Smooth muscle cell (in vitro differentiated cells): Measurements from ENCODE around the gene ADM5. TPM values are rescaled to one million over a fixed set of nuclear protein-coding genes. Genes with fewer than 3 reads are reported as not detected.

Experiments used
- DNase-seq: peaks from one replicate; lab custom pipeline; 2025; ENCODE audit not compliant: unreplicated experiment; lab: John Stamatoyannopoulos, UW
- H2AFZ ChIP-seq: fragments of 200-600 bp; sonication (generic); 2 replicates; pipeline ENCODE4 v1.6.0; 2016; ENCODE audit warnings: antibody characterized with exemption, low read depth, mild to moderate bottlenecking
- H3F3A ChIP-seq: fragments of 200-600 bp; sonication (generic); 2 replicates; pipeline ENCODE4 v1.6.0; 2017; ENCODE audit warnings: antibody characterized with exemption, low read depth
- H3K27ac ChIP-seq: fragments of 200-600 bp; sonication (generic); 2 replicates; pipeline ENCODE4 v1.5.1; 2016; ENCODE audit warnings: low read depth, mild to moderate bottlenecking
- H3K27me3 ChIP-seq: fragments of 200-600 bp; sonication (generic); 2 replicates; pipeline ENCODE4 v1.6.1; 2016; ENCODE audit warnings: low read depth, mild to moderate bottlenecking
- H3K36me3 ChIP-seq: fragments of 200-600 bp; sonication (generic); 2 replicates; pipeline ENCODE4 v1.5.1; 2016; ENCODE audit warnings: low read depth
- H3K4me1 ChIP-seq: fragments of 200-600 bp; sonication (generic); 2 replicates; pipeline ENCODE4 v1.5.1; 2016; ENCODE audit warnings: low read depth
- H3K4me2 ChIP-seq: fragments of 200-600 bp; sonication (generic); 2 replicates; pipeline ENCODE4 v1.6.0; 2016; ENCODE audit warnings: mild to moderate bottlenecking
- H3K4me3 ChIP-seq: fragments of 200-600 bp; sonication (generic); 2 replicates; pipeline ENCODE4 v1.5.1; 2016; ENCODE audit warnings: mild to moderate bottlenecking
- H3K79me2 ChIP-seq: fragments of 200-600 bp; sonication (generic); 2 replicates; pipeline ENCODE4 v1.6.0; 2016; ENCODE audit warnings: low read depth, mild to moderate bottlenecking
- H3K9ac ChIP-seq: fragments of 200-600 bp; sonication (generic); 2 replicates; pipeline ENCODE4 v1.6.0; 2016; ENCODE audit warnings: low read depth
- H3K9me3 ChIP-seq: fragments of 200-600 bp; sonication (generic); replicated peaks from 2 replicates; pipeline ENCODE4 v1.5.1; 2016; ENCODE audit warnings: low read depth
- H4K20me1 ChIP-seq: fragments of 200-600 bp; sonication (generic); 2 replicates; pipeline ENCODE4 v1.6.0; 2016; ENCODE audit warnings: low read depth
- CTCF ChIP-seq: fragments of 200-600 bp; sonication (generic); IDR thresholded peaks from 2 replicates; pipeline ENCODE4 v1.5.1; 2017; ENCODE audit warnings: borderline replicate concordance, mild to moderate bottlenecking, antibody characterized with exemption; ENCODE audit not compliant: insufficient read depth, poor library complexity, severe bottlenecking
- WGBS: methylation state at CpG from one replicate; pipeline ENCODE4 v1.1.7; 2016; ENCODE audit warnings: low lambda C conversion rate; 5-methylcytosine and 5-hydroxymethylcytosine counted together
- polyA plus RNA-seq: library from polyadenylated mRNA; unstranded; fragments of >200 nt; fragmentation: Nextera tagmentation; extraction: Ambion mirVana; gene quantifications from 2 replicates; pipeline ENCODE4 v1.2.1, GENCODE V29; 2016
- total RNA-seq: library from RNA; depleted of rRNA; stranded (reverse); fragments of >200 nt; gene quantifications from 2 replicates; pipeline ENCODE4 v1.2.3, GENCODE V29; 2014

The ADM5 gene
- total and polyA plus RNA-seq, 2 experiments from 2014 or later, result 1.7 to 3.6 TPM

- no peak overlapping the region for H3K27ac ChIP-seq
- H3K79me2 ChIP-seq, result peaks cover 10% of the 10 kb centered on the region
- TF ChIP-seq CTCF, result no peak
- H2AFZ ChIP-seq, result no peak overlapping the region
- H3K4me1 ChIP-seq, result no peaks in the 10 kb centered on the region
- H3K36me3 ChIP-seq, result no peaks in the 10 kb centered on the region
- no peaks in the 10 kb centered on the region for H3K9me3 ChIP-seq
- no peak for DNase-seq
- peaks cover 36% of the 10 kb centered on the region for H4K20me1 ChIP-seq
- H3K4me3 ChIP-seq, result no peak overlapping the region
- H3K4me2 ChIP-seq, result no peak overlapping the region
- WGBS, result 97% methylated on average over 51 of the region's 58 CpGs
- no peaks in the 10 kb centered on the region for H3K27me3 ChIP-seq
- no peaks in the 10 kb centered on the region for H3F3A ChIP-seq
- no peak overlapping the region for H3K9ac ChIP-seq
These were observed 36.6 kb upstream of the ADM5 start for GRCh38 chr19:49652551-49653465.

GRCh38 chr19:49653466-49653806 is 36.0 kb upstream of the ADM5 start:
- H3K4me2 ChIP-seq, result no peak overlapping the region
- no peaks in the 10 kb centered on the region for H3K36me3 ChIP-seq
- no peak for TF ChIP-seq CTCF
- no peak overlapping the region for H3K4me3 ChIP-seq
- peaks cover 6% of the 10 kb centered on the region for H3K79me2 ChIP-seq
- no peak for DNase-seq
- H3F3A ChIP-seq, result no peaks in the 10 kb centered on the region
- H3K9ac ChIP-seq, result no peak overlapping the region
- no peak overlapping the region for H2AFZ ChIP-seq
- H3K9me3 ChIP-seq, result no peaks in the 10 kb centered on the region
- H3K27ac ChIP-seq, result no peak overlapping the region
- WGBS, result 96% methylated on average over 13 of the region's 13 CpGs
- no peaks in the 10 kb centered on the region for H3K4me1 ChIP-seq
- H3K27me3 ChIP-seq, result no peaks in the 10 kb centered on the region
- peaks cover 34% of the 10 kb centered on the region for H4K20me1 ChIP-seq

DNA sequence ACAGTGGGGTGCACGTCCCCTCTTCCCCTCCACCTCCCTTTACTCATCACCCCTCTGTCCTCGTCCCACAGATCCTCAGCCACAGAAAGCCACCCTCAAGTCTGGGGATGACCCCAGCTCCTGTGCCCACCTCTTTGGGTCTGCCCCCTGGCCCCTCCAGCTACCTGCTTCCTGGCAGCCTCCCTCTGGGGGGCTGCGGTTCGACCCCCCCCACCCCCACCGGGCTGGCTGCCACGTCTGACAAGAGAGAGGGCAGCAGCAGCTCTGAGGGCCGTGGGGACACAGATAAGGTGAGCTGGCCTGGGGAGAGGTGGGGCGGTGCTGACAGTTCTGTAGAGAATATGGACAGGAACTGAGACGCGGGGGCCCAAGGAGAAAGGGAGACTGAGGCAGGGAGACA is 34.8 kb upstream of the ADM5 start:
- H3K9ac ChIP-seq, result no peak overlapping the region
- no peaks in the 10 kb centered on the region for H3F3A ChIP-seq
- H3K79me2 ChIP-seq, result no peaks in the 10 kb centered on the region
- 98% methylated on average over 10 of the region's 10 CpGs for WGBS
- no peaks in the 10 kb centered on the region for H3K4me1 ChIP-seq
- H3K36me3 ChIP-seq, result no peaks in the 10 kb centered on the region
- H3K4me2 ChIP-seq, result no peak overlapping the region
- peaks cover 23% of the 10 kb centered on the region for H4K20me1 ChIP-seq
- H3K4me3 ChIP-seq, result no peak overlapping the region
- H3K9me3 ChIP-seq, result no peaks in the 10 kb centered on the region
- no peak overlapping the region for H3K27ac ChIP-seq
- no peak for TF ChIP-seq CTCF
- H3K27me3 ChIP-seq, result no peaks in the 10 kb centered on the region
- no peak overlapping the region for H2AFZ ChIP-seq
- DNase-seq, result no peak
